HEK293 (cell line): ENCODE results near the gene DPF3.

Experiments
- ZBTB8A ChIP-seq: fragments of 450-650 bp; formaldehyde crosslinking; IDR thresholded peaks from 2 replicates; pipeline ENCODE4 v1.5.1; 2016; ENCODE audit warnings: missing biosample characterization, missing genetic modification characterization
- ZNF514 ChIP-seq: fragments of 450-650 bp; formaldehyde crosslinking; IDR thresholded peaks from 2 replicates; pipeline ENCODE4 v1.5.1; 2016; ENCODE audit warnings: missing biosample characterization, missing genetic modification characterization
- ZNF768 ChIP-seq: fragments of 450-650 bp; formaldehyde crosslinking; IDR thresholded peaks from 2 replicates; pipeline ENCODE4 v1.5.1; 2018; ENCODE audit warnings: missing biosample characterization, mild to moderate bottlenecking, missing genetic modification characterization
- TF ChIP-seq, protein P1 (sequence below): fragments of 450-650 bp; formaldehyde crosslinking; IDR thresholded peaks from 2 replicates; pipeline ENCODE4 v1.5.1; 2016; ENCODE audit warnings: missing biosample characterization, missing genetic modification characterization

DNA sequence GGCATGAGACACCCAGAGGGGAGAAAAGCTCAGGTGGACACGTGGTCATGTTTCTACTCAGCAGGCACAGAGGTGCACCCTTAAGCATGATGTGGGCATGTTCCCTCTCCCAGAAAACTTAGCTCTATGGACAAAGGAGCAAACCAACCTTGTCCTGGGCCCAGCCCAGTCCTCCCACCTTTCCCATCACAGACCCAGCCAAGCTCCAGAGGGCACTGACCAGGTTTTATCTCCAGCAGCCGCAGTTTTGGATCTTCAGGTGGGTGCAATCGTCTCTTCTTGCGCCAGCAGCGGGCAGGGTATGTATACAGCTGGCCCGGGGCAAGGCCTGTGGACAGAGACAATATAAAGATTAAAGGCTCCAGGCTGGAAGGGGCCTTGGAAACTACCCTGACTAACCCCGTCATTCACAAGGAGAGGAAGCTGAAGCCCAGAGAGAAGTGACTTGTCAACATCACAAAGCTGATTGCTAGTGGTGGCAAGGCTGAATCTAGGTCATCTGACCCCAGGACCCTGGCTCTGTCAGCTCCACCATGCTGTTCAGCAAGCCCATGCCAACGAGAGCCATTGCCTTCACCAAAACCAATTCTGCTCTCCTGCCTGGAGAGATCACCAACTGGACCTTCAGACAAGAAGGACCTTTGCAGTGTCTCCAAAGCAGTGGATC is 140.7 kb downstream of the DPF3 start:
- no peak for TF ChIP-seq ZBTB8A
- no peak for TF ChIP-seq ZNF514
- TF ChIP-seq, protein P1, sequence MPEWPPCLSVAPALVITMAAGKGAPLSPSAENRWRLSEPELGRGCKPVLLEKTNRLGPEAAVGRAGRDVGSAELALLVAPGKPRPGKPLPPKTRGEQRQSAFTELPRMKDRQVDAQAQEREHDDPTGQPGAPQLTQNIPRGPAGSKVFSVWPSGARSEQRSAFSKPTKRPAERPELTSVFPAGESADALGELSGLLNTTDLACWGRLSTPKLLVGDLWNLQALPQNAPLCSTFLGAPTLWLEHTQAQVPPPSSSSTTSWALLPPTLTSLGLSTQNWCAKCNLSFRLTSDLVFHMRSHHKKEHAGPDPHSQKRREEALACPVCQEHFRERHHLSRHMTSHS (tag by site-specific recombination), result no peak
- TF ChIP-seq ZNF768 (tag by site-specific recombination), result no peak
